SK-N-SH (cell line): ENCODE results near the gene SLC25A14. TPM values are rescaled to one million over a fixed set of nuclear protein-coding genes. Genes with fewer than 3 reads are reported as not detected.

Source experiments
- CTCF ChIA-PET: fragments of 300-600, 350-600 bp; formaldehyde crosslinking; extraction: SDS; loops from one replicate; lab custom pipeline; 2021; lab: Yijun Ruan, JAX
- POLR2A ChIA-PET: fragments of 350-600 bp; sonication (Branson Sonifier 250); formaldehyde crosslinking; extraction: SDS; loops from one replicate; lab custom pipeline; 2020; ENCODE audit warnings: antibody characterized with exemption, inconsistent platforms; lab: Yijun Ruan, JAX
- DNase-seq: peaks from one replicate; pipeline ENCODE4 v3.0.0; 2012
- H2AFZ ChIP-seq: fragments of 200-600 bp; sonication (generic); 2 replicates; pipeline ENCODE4 v1.8.1; 2016; ENCODE audit warnings: antibody characterized with exemption, mild to moderate bottlenecking, low read depth
- H3F3A ChIP-seq: fragments of 200-600 bp; sonication (generic); replicated peaks from 2 replicates; pipeline ENCODE3; 2016; ENCODE audit warnings: antibody characterized with exemption, mild to moderate bottlenecking; ENCODE audit not compliant: insufficient read depth
- H3K27ac ChIP-seq, 2 experiments: fragments of 200-500 bp in 1 of 2; fragments of 200-600 bp in 1 of 2; sonication (Bioruptor generic) in 1 of 2; sonication (generic), shearing (Covaris generic) in 1 of 2; 2 replicates each; pipeline versions ENCODE4 v1.5.1 to v1.6.1; 2014 to 2016; ENCODE audit warnings: low read depth in 2 of 2, inconsistent platforms in 1 of 2, low read length in 1 of 2, mild to moderate bottlenecking in 1 of 2, mixed read lengths in 1 of 2
- H3K27me3 ChIP-seq: fragments of 200-600 bp; sonication (generic), shearing (Covaris generic); 2 replicates; pipeline ENCODE4 v1.6.1; 2016; ENCODE audit warnings: mixed run types; ENCODE audit not compliant: insufficient read depth
- H3K36me3 ChIP-seq, 2 experiments: fragments of 200-500 bp in 1 of 2; fragments of 200-600 bp in 1 of 2; sonication (Bioruptor generic) in 1 of 2; sonication (generic) in 1 of 2; replicated peaks in 1 of 2; 2 replicates each; pipeline versions ENCODE3 to v1.5.1; 2014 to 2016; ENCODE audit warnings: low read length in 1 of 2, mild to moderate bottlenecking in 1 of 2; ENCODE audit not compliant: insufficient read depth in 2 of 2, control insufficient read depth in 1 of 2
- H3K4me1 ChIP-seq, 2 experiments: fragments of 200-500 bp in 1 of 2; fragments of 200-600 bp in 1 of 2; sonication (Bioruptor generic) in 1 of 2; sonication (generic), shearing (Covaris generic) in 1 of 2; 2 replicates each; pipeline versions ENCODE4 v1.5.1 to v1.6.1; 2014 to 2016; ENCODE audit warnings: low read depth in 1 of 2, low read length in 1 of 2, mixed run types in 1 of 2; ENCODE audit not compliant: insufficient read depth in 2 of 2, control insufficient read depth in 1 of 2
- H3K4me2 ChIP-seq: fragments of 200-600 bp; sonication (generic), shearing (Covaris generic); 2 replicates; pipeline ENCODE4 v1.6.1; 2017; ENCODE audit warnings: mixed run types
- H3K4me3 ChIP-seq, 2 experiments: fragments of 200-500 bp in 1 of 2; fragments of 200-600 bp in 1 of 2; sonication (Bioruptor generic) in 1 of 2; sonication (generic), shearing (Covaris generic) in 1 of 2; 2 replicates each; pipeline versions ENCODE4 v1.5.1 to v1.8.1; 2014 to 2016; ENCODE audit warnings: low read depth in 2 of 2, inconsistent platforms in 1 of 2, low read length in 1 of 2, mild to moderate bottlenecking in 1 of 2, mixed read lengths in 1 of 2, moderate library complexity in 1 of 2
- H3K79me2 ChIP-seq: fragments of 200-600 bp; sonication (generic); 2 replicates; pipeline ENCODE4 v1.8.1; 2017; ENCODE audit warnings: mild to moderate bottlenecking; ENCODE audit not compliant: insufficient read depth
- H3K9ac ChIP-seq: fragments of 200-600 bp; sonication (generic); 2 replicates; pipeline ENCODE4 v1.6.1; 2017; ENCODE audit warnings: mixed run types
- H3K9me2 ChIP-seq: fragments of 200-600 bp; sonication (generic); 2 replicates; pipeline ENCODE4 v1.6.1; 2017; ENCODE audit warnings: mixed run types
- H3K9me3 ChIP-seq: fragments of 200-600 bp; sonication (generic); 2 replicates; pipeline ENCODE4 v1.6.1; 2017; ENCODE audit warnings: mixed run types, mild to moderate bottlenecking, moderate library complexity
- H4K20me1 ChIP-seq: fragments of 200-600 bp; sonication (generic); 2 replicates; pipeline ENCODE4 v1.6.1; 2017; ENCODE audit warnings: mild to moderate bottlenecking, mixed run types; ENCODE audit not compliant: insufficient read depth
- CHD2 ChIP-seq: fragments of 150-350 bp; IDR thresholded peaks from 2 replicates; pipeline ENCODE4 v1.6.1; 2018; ENCODE audit warnings: low read length; ENCODE audit not compliant: partially characterized antibody
- EP300 ChIP-seq, 2 experiments: IDR thresholded peaks; 2 replicates each; pipeline versions ENCODE4 v1.4.0 to v1.6.1; 2012; ENCODE audit warnings: borderline replicate concordance in 1 of 2, low read depth in 1 of 2, low read length in 1 of 2
- EZH2phosphoT487 ChIP-seq: fragments of 200-600 bp; sonication (generic); IDR thresholded peaks from 2 replicates; pipeline ENCODE4 v1.6.1; 2017; ENCODE audit warnings: low read depth, mixed run types, mild to moderate bottlenecking, antibody characterized with exemption, moderate library complexity, borderline replicate concordance
- FOXJ3 ChIP-seq: sonication (generic); formaldehyde crosslinking; IDR thresholded peaks from 2 replicates; pipeline ENCODE4 v1.5.1; 2020; ENCODE audit warnings: mild to moderate bottlenecking, missing genetic modification reagents
- NFIC ChIP-seq: IDR thresholded peaks from 2 replicates; pipeline ENCODE4 v1.4.0; 2012; ENCODE audit warnings: borderline replicate concordance
- RAD21 ChIP-seq: IDR thresholded peaks from 2 replicates; pipeline ENCODE4 v1.6.1; 2012; ENCODE audit warnings: mild to moderate bottlenecking, low read length
- RFX5 ChIP-seq: IDR thresholded peaks from 2 replicates; pipeline ENCODE4 v1.6.1; 2012; ENCODE audit warnings: mild to moderate bottlenecking, improper control_type of control experiment, low read length
- TCF12 ChIP-seq: IDR thresholded peaks from 2 replicates; pipeline ENCODE4 v1.4.0; 2012
- TEAD4 ChIP-seq: IDR thresholded peaks from 2 replicates; pipeline ENCODE4 v1.4.0; 2012; ENCODE audit warnings: mild to moderate bottlenecking, borderline replicate concordance; ENCODE audit not compliant: insufficient read depth
- YY1 ChIP-seq: IDR thresholded peaks from 2 replicates; pipeline ENCODE4 v1.4.0; 2012; ENCODE audit warnings: low read depth, mild to moderate bottlenecking
- WGBS: methylation state at CpG from one replicate; pipeline ENCODE4 v1.1.6; 2017; ENCODE audit warnings: low lambda C conversion rate; 5-methylcytosine and 5-hydroxymethylcytosine counted together
- polyA plus RNA-seq, 3 experiments: library from polyadenylated mRNA; depleted of rRNA; stranded (reverse); fragments of >200 nt; gene quantifications; 2 replicates each; pipeline ENCODE4 v1.2.3, GENCODE V29; 2012
- TF ChIP-seq, protein P1 (sequence below): fragments of 200-600 bp; sonication (generic); IDR thresholded peaks from 2 replicates; pipeline ENCODE4 v1.6.1; 2017; ENCODE audit warnings: antibody characterized with exemption, mild to moderate bottlenecking, moderate library complexity
- TF ChIP-seq, protein P2 (sequence below): IDR thresholded peaks from 2 replicates; pipeline ENCODE4; 2012
- TF ChIP-seq, protein P3 (sequence below): IDR thresholded peaks from 2 replicates; pipeline ENCODE4 v1.4.0; 2012; ENCODE audit warnings: low read depth
- TF ChIP-seq, protein P4 (sequence below): fragments of 150-350 bp; IDR thresholded peaks from 2 replicates; pipeline ENCODE4 v1.6.1; 2016; ENCODE audit warnings: mild to moderate bottlenecking, low read depth, low read length
- TF ChIP-seq, protein P5 (sequence below): IDR thresholded peaks from 2 replicates; pipeline ENCODE4 v1.6.1; 2012; ENCODE audit warnings: mild to moderate bottlenecking, low read depth, low read length, moderate library complexity

SLC25A14 gene
- polyA plus RNA-seq, 1 of the 3 experiments (the other 2 are of a cell fraction), result 14.0 TPM

DNA sequence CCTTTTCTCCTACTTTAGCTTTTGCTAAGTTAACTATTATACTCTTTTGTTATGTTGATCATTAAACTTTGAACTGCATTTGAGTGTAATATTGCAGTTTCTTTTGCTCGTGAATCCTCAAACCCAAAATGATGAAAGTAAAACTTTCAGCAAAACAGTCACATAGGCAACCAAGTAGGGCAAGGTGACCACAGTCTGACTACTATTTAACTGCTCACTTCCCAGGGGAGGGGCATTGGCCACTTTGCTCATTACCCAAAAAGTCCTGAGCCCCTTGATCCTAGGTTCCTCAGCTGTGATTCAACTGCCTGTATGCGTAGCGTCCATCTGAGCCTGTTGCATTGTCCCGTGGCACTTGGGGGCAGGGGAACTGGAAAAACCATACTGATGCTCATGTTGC is 79.0 kb downstream of the SLC25A14 start:
- Histone ChIP-seq H3K9ac (no peak overlapping the region), H3K79me2 (no peaks in the 10 kb centered on the region), H2AFZ (no peak overlapping the region)
- TF ChIP-seq FOXJ3 (CRISPR knock-in tag) (no peak), RFX5 (no peak), CHD2 (no peak), YY1 (no peak), TEAD4 (no peak)
- TF ChIP-seq, protein P1, sequence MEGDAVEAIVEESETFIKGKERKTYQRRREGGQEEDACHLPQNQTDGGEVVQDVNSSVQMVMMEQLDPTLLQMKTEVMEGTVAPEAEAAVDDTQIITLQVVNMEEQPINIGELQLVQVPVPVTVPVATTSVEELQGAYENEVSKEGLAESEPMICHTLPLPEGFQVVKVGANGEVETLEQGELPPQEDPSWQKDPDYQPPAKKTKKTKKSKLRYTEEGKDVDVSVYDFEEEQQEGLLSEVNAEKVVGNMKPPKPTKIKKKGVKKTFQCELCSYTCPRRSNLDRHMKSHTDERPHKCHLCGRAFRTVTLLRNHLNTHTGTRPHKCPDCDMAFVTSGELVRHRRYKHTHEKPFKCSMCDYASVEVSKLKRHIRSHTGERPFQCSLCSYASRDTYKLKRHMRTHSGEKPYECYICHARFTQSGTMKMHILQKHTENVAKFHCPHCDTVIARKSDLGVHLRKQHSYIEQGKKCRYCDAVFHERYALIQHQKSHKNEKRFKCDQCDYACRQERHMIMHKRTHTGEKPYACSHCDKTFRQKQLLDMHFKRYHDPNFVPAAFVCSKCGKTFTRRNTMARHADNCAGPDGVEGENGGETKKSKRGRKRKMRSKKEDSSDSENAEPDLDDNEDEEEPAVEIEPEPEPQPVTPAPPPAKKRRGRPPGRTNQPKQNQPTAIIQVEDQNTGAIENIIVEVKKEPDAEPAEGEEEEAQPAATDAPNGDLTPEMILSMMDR, result no peak
- TF ChIP-seq, protein P2, sequence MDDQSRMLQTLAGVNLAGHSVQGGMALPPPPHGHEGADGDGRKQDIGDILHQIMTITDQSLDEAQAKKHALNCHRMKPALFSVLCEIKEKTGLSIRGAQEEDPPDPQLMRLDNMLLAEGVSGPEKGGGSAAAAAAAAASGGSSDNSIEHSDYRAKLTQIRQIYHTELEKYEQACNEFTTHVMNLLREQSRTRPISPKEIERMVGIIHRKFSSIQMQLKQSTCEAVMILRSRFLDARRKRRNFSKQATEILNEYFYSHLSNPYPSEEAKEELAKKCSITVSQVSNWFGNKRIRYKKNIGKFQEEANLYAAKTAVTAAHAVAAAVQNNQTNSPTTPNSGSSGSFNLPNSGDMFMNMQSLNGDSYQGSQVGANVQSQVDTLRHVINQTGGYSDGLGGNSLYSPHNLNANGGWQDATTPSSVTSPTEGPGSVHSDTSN, result no peak
- TF ChIP-seq, protein P3, sequence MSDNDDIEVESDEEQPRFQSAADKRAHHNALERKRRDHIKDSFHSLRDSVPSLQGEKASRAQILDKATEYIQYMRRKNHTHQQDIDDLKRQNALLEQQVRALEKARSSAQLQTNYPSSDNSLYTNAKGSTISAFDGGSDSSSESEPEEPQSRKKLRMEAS, result no peak
- TF ChIP-seq, all 33 proteins: peak for 0
- CTCF ChIA-PET, result no interaction called here
- H3K4me2 ChIP-seq, result no peak overlapping the region
- WGBS, result 61% methylated on average over 1 of the region's 4 CpGs
- peaks cover 6 to 17% of the 10 kb centered on the region in 2 experiments for H3K36me3 ChIP-seq
- H3K9me3 ChIP-seq, result no peaks in the 10 kb centered on the region
- POLR2A ChIA-PET, result no interaction called here
- DNase-seq, result no peak
- no peaks in the 10 kb centered on the region; a peak in 1 of 4 replicates for H3K4me1 ChIP-seq
- H3K27ac ChIP-seq, result no peak overlapping the region
- no peaks in the 10 kb centered on the region for H3K9me2 ChIP-seq
- no peaks in the 10 kb centered on the region for H4K20me1 ChIP-seq
- no peaks in the 10 kb centered on the region; the same call in 1 of the 2 replicates for H3K27me3 ChIP-seq
- no peak overlapping the region for H3K4me3 ChIP-seq
- no peaks in the 10 kb centered on the region for H3F3A ChIP-seq

DNA sequence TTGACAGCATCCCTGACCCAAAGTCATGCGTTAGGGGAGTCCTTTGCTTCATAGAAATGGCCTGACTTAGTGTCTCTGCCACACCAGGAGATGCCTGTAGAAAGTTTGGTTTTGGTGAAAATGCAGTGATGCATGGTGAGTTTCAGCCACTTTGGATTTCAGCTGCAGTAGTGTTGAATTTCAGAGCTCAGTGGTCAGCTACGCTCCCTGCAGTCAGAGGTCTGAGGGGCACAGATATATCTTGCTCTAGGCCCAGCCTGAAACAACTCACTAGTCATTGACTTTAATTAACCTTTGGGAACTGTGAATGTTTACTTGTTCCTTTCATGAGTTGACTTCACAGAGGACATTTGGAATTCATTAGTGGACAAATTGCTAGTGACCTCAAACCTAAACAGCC is 79.5 kb downstream of the SLC25A14 start:
- H3K4me1 ChIP-seq, result no peaks in the 10 kb centered on the region; a peak in 1 of 4 replicates
- no peaks in the 10 kb centered on the region; the same call in 1 of the 2 replicates for H3K27me3 ChIP-seq
- H3K36me3 ChIP-seq, result peaks cover 6 to 12% of the 10 kb centered on the region in 2 experiments
- H3K4me2 ChIP-seq, result no peak overlapping the region
- ChIA-PET POLR2A (no interaction called here), CTCF (no interaction called here)
- no peak overlapping the region for H3K9ac ChIP-seq
- TF ChIP-seq NFIC (no peak), RAD21 (no peak), EP300 (IDR thresholded peaks at IDR 0.05; ENCODE audit: borderline replicate concordance in 1 of 2, low read depth in 1 of 2, low read length in 1 of 2) (no peak), EZH2phosphoT487 (no peak), TCF12 (no peak)
- TF ChIP-seq, protein P4, sequence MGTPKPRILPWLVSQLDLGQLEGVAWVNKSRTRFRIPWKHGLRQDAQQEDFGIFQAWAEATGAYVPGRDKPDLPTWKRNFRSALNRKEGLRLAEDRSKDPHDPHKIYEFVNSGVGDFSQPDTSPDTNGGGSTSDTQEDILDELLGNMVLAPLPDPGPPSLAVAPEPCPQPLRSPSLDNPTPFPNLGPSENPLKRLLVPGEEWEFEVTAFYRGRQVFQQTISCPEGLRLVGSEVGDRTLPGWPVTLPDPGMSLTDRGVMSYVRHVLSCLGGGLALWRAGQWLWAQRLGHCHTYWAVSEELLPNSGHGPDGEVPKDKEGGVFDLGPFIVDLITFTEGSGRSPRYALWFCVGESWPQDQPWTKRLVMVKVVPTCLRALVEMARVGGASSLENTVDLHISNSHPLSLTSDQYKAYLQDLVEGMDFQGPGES, result no peak
- TF ChIP-seq, protein P5, sequence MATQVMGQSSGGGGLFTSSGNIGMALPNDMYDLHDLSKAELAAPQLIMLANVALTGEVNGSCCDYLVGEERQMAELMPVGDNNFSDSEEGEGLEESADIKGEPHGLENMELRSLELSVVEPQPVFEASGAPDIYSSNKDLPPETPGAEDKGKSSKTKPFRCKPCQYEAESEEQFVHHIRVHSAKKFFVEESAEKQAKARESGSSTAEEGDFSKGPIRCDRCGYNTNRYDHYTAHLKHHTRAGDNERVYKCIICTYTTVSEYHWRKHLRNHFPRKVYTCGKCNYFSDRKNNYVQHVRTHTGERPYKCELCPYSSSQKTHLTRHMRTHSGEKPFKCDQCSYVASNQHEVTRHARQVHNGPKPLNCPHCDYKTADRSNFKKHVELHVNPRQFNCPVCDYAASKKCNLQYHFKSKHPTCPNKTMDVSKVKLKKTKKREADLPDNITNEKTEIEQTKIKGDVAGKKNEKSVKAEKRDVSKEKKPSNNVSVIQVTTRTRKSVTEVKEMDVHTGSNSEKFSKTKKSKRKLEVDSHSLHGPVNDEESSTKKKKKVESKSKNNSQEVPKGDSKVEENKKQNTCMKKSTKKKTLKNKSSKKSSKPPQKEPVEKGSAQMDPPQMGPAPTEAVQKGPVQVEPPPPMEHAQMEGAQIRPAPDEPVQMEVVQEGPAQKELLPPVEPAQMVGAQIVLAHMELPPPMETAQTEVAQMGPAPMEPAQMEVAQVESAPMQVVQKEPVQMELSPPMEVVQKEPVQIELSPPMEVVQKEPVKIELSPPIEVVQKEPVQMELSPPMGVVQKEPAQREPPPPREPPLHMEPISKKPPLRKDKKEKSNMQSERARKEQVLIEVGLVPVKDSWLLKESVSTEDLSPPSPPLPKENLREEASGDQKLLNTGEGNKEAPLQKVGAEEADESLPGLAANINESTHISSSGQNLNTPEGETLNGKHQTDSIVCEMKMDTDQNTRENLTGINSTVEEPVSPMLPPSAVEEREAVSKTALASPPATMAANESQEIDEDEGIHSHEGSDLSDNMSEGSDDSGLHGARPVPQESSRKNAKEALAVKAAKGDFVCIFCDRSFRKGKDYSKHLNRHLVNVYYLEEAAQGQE, result no peak
- 29% methylated on average over 2 of the region's 2 CpGs for WGBS
- no peaks in the 10 kb centered on the region for H3K79me2 ChIP-seq
- H3K4me3 ChIP-seq, result no peak overlapping the region
- DNase-seq, result no peak
- no peaks in the 10 kb centered on the region for H4K20me1 ChIP-seq
- H2AFZ ChIP-seq, result no peak overlapping the region
- no peaks in the 10 kb centered on the region for H3F3A ChIP-seq
- no peak overlapping the region for H3K27ac ChIP-seq
- H3K9me3 ChIP-seq, result no peaks in the 10 kb centered on the region
- no peaks in the 10 kb centered on the region for H3K9me2 ChIP-seq
